Measurements from ENCODE around the gene BLMH.

- no peak for TF ChIP-seq CTCF (IDR thresholded peaks at IDR 0.05; ENCODE audit: insufficient read depth, low read depth, low read length)
- no peak for TF ChIP-seq EZH2 (IDR thresholded peaks at IDR 0.05; ENCODE audit: insufficient read depth, low read length)
Measured at GRCh38 chr17:30207655-30208054, 84.1 kb downstream of the BLMH start.

Data from astrocyte (in vitro differentiated cells and primary cell).